AG04450 (cell line): Measurements from ENCODE around the gene CPSF7. TPM values are rescaled to one million over a fixed set of nuclear protein-coding genes. Genes with fewer than 3 reads are reported as not detected.

Experiments used
- CTCF ChIA-PET: fragments of 300-600, 350-600 bp; formaldehyde crosslinking; extraction: SDS; loops from one replicate; lab custom pipeline; 2022; ENCODE audit warnings: antibody characterized with exemption, inconsistent platforms; lab: Charles Lee
- POLR2A ChIA-PET: fragments of 350-600 bp; formaldehyde crosslinking; extraction: SDS; loops from one replicate; lab custom pipeline; 2021; ENCODE audit warnings: antibody characterized with exemption, inconsistent platforms; lab: Yijun Ruan, JAX
- DNase-seq: peaks from one replicate; pipeline ENCODE4 v3.0.0-alpha.2; 2011; ENCODE audit warnings: low read depth, low spot score
- H3K27ac ChIP-seq: one replicate; pipeline ENCODE4 v1.5.1; 2012; ENCODE audit warnings: low read depth, low read length, control low read depth
- H3K27me3 ChIP-seq: one replicate; pipeline ENCODE4 v1.6.0; 2012; ENCODE audit warnings: low read length; ENCODE audit not compliant: control insufficient read depth, insufficient read depth
- H3K4me3 ChIP-seq: 2 replicates; pipeline ENCODE4 v1.5.1; 2011; ENCODE audit warnings: mild to moderate bottlenecking, low read depth, low read length, control low read depth
- H3K9me3 ChIP-seq: 2 replicates; pipeline ENCODE4 v1.5.1; 2012; ENCODE audit warnings: low read length; ENCODE audit not compliant: control insufficient read depth, insufficient read depth
- CTCF ChIP-seq: IDR thresholded peaks from 2 replicates; pipeline ENCODE4 v1.5.1; 2011; ENCODE audit warnings: low read depth, low read length, control low read depth, inconsistent platforms
- polyA plus RNA-seq: library from polyadenylated mRNA; depleted of rRNA; stranded (reverse); fragments of >200 nt; gene quantifications from 2 replicates; pipeline ENCODE4 v1.2.3, GENCODE V29; 2011

The CPSF7 gene
- polyA plus RNA-seq, 1 experiment: 37.3 TPM

DNA sequence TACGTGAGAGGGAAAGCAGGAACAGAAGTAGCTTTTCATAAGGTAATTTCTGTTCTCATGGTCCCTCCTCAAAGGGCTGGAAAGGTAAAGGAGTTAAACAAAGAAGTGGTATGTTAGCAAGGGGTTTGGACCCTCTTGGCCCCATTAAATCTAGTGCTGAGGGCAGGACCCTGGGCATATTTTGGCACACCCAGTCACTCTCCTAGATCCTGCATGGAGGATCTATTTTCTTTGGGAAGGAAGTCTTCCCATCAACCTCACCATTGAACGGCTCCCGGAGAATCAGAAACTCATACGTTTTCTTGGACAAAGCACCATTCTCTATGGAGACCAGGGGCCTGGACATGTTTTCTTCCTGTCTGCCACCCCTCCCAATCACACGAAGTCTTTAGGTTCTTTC is 25.7 kb downstream of the CPSF7 start:
- DNase-seq: no peak
- CTCF ChIA-PET: no interaction called here
- no peak overlapping the region for H3K4me3 ChIP-seq
- POLR2A ChIA-PET: no interaction called here
- no peak overlapping the region for H3K27ac ChIP-seq
- H3K9me3 ChIP-seq: no peaks in the 10 kb centered on the region
- no peaks in the 10 kb centered on the region for H3K27me3 ChIP-seq
- TF ChIP-seq CTCF: no peak

DNA sequence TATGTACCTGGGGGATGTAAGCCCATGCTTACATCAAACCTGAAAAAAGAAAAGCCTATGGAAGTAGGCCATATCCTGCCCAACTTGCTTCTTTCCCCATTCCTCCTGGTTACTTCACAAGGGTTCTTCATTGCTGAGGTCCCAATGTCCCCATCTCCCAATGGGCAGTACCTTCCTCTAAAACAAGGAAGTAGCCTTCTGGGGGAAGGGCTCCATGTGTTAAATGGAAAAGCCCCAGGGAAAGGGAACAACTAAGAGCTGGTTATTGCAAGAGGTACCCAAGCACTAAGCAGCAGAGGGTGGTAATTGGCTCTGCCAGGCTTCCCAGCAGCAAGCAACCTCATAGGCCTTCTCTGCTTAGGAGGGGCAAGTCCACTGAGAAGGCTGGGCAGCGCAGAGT is 26.1 kb downstream of the CPSF7 start:
- CTCF ChIA-PET: interaction anchor here (1.1 kb wide), 1 partner anchor 11 kb away, joined by 3 read pairs; no protein-coding TSS in a partner anchor
- DNase-seq: no peak
- Histone ChIP-seq H3K27ac (no peak overlapping the region), H3K27me3 (no peaks in the 10 kb centered on the region), H3K9me3 (no peaks in the 10 kb centered on the region), H3K4me3 (no peak overlapping the region)
- TF ChIP-seq CTCF: no peak
- POLR2A ChIA-PET: no interaction called here

DNA sequence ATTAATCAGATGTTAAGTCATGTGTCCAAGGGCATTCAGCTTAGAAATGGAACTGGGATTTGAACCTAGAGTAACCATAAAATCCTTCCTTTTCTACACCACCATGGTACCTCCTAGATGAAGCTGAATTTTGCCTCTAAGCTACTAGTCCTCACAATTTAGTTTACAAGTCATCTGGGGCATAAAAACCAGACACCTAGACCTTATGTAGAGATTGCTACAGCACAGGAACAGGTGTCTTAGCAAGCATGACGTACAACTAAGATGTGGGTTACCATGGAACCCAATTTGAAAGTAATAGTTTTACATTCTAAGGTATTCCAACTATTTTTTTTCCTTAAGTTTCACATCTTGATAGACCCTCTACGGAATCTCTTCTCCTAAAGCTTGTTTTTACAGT is 28.2 kb downstream of the CPSF7 start:
- no peak overlapping the region for H3K27ac ChIP-seq
- no peak for DNase-seq
- H3K9me3 ChIP-seq: no peaks in the 10 kb centered on the region
- TF ChIP-seq CTCF: no peak
- POLR2A ChIA-PET: interaction anchor here (0.6 to 1.1 kb wide), 2 partner anchors 28 to 40 kb away, joined by 3 read pairs; partner anchors contain the start of genes CPSF7, CYB561A3, SDHAF2 and TMEM138
- H3K4me3 ChIP-seq: no peak overlapping the region
- H3K27me3 ChIP-seq: no peaks in the 10 kb centered on the region
- CTCF ChIA-PET: interaction anchor here (0.8 to 2.9 kb wide), 4 partner anchors 9 to 65 kb away, joined by 5 to 15 read pairs (median 10); no protein-coding TSS in a partner anchor

GRCh38 chr11:61401173-61401572 is 28.6 kb downstream of the CPSF7 start:
- Histone ChIP-seq H3K9me3 (no peaks in the 10 kb centered on the region), H3K4me3 (no peak overlapping the region), H3K27ac (no peak overlapping the region), H3K27me3 (no peaks in the 10 kb centered on the region)
- DNase-seq: no peak
- CTCF ChIA-PET: interaction anchor here (0.5 to 2.9 kb wide), 5 partner anchors 8 to 236 kb away, joined by 4 to 15 read pairs (median 9); no protein-coding TSS in a partner anchor
- POLR2A ChIA-PET: interaction anchor here (0.6 to 1.1 kb wide), 2 partner anchors 29 to 39 kb away, joined by 3 read pairs; partner anchors contain the start of genes CPSF7, CYB561A3, SDHAF2 and TMEM138
- no peak for TF ChIP-seq CTCF

DNA sequence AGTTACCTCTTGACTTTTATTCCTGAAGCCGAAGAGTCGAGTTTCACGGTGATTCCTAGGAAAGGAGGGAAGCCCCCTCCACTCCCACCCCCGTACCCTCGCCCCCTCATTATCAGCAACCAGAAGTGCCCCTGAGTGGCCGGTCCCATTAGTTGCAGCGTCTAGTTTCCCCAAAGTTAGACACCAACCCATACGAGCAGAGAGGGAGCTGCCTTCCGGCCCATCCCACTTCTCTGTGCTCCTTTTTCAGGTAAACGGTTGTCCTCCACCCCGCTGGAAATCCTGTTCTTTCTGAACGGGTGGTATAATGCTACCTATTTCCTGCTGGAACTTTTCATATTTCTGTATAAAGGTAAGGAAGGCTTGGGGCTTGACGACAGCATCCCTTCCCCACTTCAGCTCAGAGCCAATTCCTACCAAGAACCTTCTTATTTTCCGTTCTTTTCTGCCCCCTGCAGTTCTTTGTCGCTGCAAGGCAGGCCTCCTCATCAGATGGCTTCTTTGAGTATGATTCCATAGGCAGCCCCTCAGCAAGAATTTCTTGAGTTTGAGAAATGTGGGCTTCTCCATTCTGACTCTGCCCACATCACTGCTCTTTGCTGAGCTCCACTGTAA is 36.7 kb downstream of the CPSF7 start:
- Histone ChIP-seq H3K4me3 (peak overlapping the region; percentile 67), H3K9me3 (no peaks in the 10 kb centered on the region; the same call in 1 of the 2 replicates), H3K27me3 (no peaks in the 10 kb centered on the region), H3K27ac (no peak overlapping the region)
- no peak for DNase-seq
- CTCF ChIA-PET: interaction anchor here (0.7 to 7.5 kb wide), 13 partner anchors 8 to 244 kb away, joined by 3 to 94 read pairs (median 3); partner anchors contain the start of gene TMEM138
- TF ChIP-seq CTCF: peak; percentile 52
- POLR2A ChIA-PET: interaction anchor here (0.7 to 2.8 kb wide), 4 partner anchors 14 to 44 kb away, joined by 3 to 17 read pairs (median 6); partner anchors contain the start of genes CPSF7, CYB561A3, SDHAF2 and TMEM138
